Effector memory CD4-positive, alpha-beta T cell (primary cell): ENCODE data around the gene SIPA1.

ENCODE experiments used
- DNase-seq, 3 donors: peaks; one replicate each; pipeline ENCODE4 v3.0.0-alpha.2; 2020
- H3K27ac ChIP-seq: 2 replicates; pipeline ENCODE4 v1.7.0; 2013; ENCODE audit warnings: mild to moderate bottlenecking, low read length, moderate library complexity; ENCODE audit not compliant: insufficient read depth, poor library complexity, severe bottlenecking
- H3K27me3 ChIP-seq: replicated peaks from 2 replicates; pipeline ENCODE4 v1.7.0; 2013; ENCODE audit warnings: mild to moderate bottlenecking, low read length; ENCODE audit not compliant: insufficient read depth, control insufficient read depth, poor library complexity, severe bottlenecking
- H3K36me3 ChIP-seq: 2 replicates; pipeline ENCODE4 v1.7.0; 2013; ENCODE audit warnings: mild to moderate bottlenecking, low read length, moderate library complexity; ENCODE audit not compliant: control insufficient read depth, insufficient read depth
- H3K4me1 ChIP-seq: 2 replicates; pipeline ENCODE4 v1.7.0; 2013; ENCODE audit warnings: low read length, mild to moderate bottlenecking; ENCODE audit not compliant: control insufficient read depth, insufficient read depth, poor library complexity, severe bottlenecking
- H3K4me3 ChIP-seq: 2 replicates; pipeline ENCODE4 v1.7.0; 2013; ENCODE audit warnings: low read length, low read depth, mild to moderate bottlenecking; ENCODE audit not compliant: insufficient read depth, poor library complexity, severe bottlenecking
- H3K9me3 ChIP-seq: 2 replicates; pipeline ENCODE4 v1.7.0; 2013; ENCODE audit warnings: mild to moderate bottlenecking, low read length, moderate library complexity; ENCODE audit not compliant: control insufficient read depth

The SIPA1 gene

GRCh38 chr11:65595131-65595530, 42.8 kb upstream of the SIPA1 start:
- Histone ChIP-seq H3K36me3 (peaks cover 42% of the 10 kb centered on the region), H3K4me3 (no peak overlapping the region), H3K27me3 (no peaks in the 10 kb centered on the region), H3K27ac (peak overlapping the region; percentile 22), H3K4me1 (peaks cover 16% of the 10 kb centered on the region), H3K9me3 (no peaks in the 10 kb centered on the region)
- DNase-seq, result no peak

- Histone ChIP-seq H3K27me3 (no peaks in the 10 kb centered on the region), H3K27ac (peak within 1 kb of the TSS; percentile 22), H3K4me3 (no peak within 1 kb of the TSS), H3K4me1 (peaks cover 16% of the 10 kb centered on the region), H3K9me3 (no peaks in the 10 kb centered on the region), H3K36me3 (peaks cover 38% of the 10 kb centered on the region)
- no peak for DNase-seq
Measured at GRCh38 chr11:65595543-65596281, 42.2 kb upstream of the SIPA1 start, which contains the start of gene KCNK7. Gene KCNK7, minus strand, starts transcription at chr11:65595800. Its CDS starts 28 bp downstream, at chr11:65595772.

GRCh38 chr11:65596520-65596919, 41.4 kb upstream of the SIPA1 start:
- peaks cover 38% of the 10 kb centered on the region for H3K36me3 ChIP-seq

GRCh38 chr11:65598258-65598699, 39.6 kb upstream of the SIPA1 start:
- H3K4me1 ChIP-seq, result peaks cover 16% of the 10 kb centered on the region
- H3K4me3 ChIP-seq, result no peak overlapping the region
- H3K27ac ChIP-seq, result no peak overlapping the region

More at GRCh38 chr11:65596520-65596919, 41.4 kb upstream of the SIPA1 start:
- Histone ChIP-seq H3K27ac (no peak overlapping the region), H3K4me3 (no peak overlapping the region), H3K9me3 (no peaks in the 10 kb centered on the region), H3K4me1 (peaks cover 16% of the 10 kb centered on the region), H3K27me3 (no peaks in the 10 kb centered on the region)
- DNase-seq, result no peak

GRCh38 chr11:65599216-65599954, 38.5 kb upstream of the SIPA1 start:
- H3K27ac ChIP-seq, result no peak overlapping the region
- no peaks in the 10 kb centered on the region for H3K27me3 ChIP-seq
- H3K4me1 ChIP-seq, result peaks cover 13% of the 10 kb centered on the region
- no peaks in the 10 kb centered on the region for H3K9me3 ChIP-seq
- no peak overlapping the region for H3K4me3 ChIP-seq
- H3K36me3 ChIP-seq, result peaks cover 37% of the 10 kb centered on the region
- DNase-seq, result no peak

More at GRCh38 chr11:65598258-65598699, 39.6 kb upstream of the SIPA1 start:
- peaks cover 31% of the 10 kb centered on the region for H3K36me3 ChIP-seq
- no peaks in the 10 kb centered on the region for H3K9me3 ChIP-seq
- H3K27me3 ChIP-seq, result no peaks in the 10 kb centered on the region
- DNase-seq, result no peak

- Histone ChIP-seq H3K27me3 (no peaks in the 10 kb centered on the region), H3K4me3 (no peak overlapping the region), H3K9me3 (no peaks in the 10 kb centered on the region), H3K4me1 (peaks cover 12% of the 10 kb centered on the region), H3K36me3 (peaks cover 41% of the 10 kb centered on the region), H3K27ac (no peak overlapping the region)
- DNase-seq, result no peak
Measured at GRCh38 chr11:65599955-65600246, 38.0 kb upstream of the SIPA1 start.

GRCh38 chr11:65604258-65604657, 33.6 kb upstream of the SIPA1 start:
- no peak for DNase-seq
- Histone ChIP-seq H3K4me3 (no peak overlapping the region), H3K4me1 (no peaks in the 10 kb centered on the region), H3K27me3 (no peaks in the 10 kb centered on the region), H3K36me3 (peaks cover 63% of the 10 kb centered on the region), H3K9me3 (no peaks in the 10 kb centered on the region), H3K27ac (no peak overlapping the region)

GRCh38 chr11:65606876-65607613, 30.9 kb upstream of the SIPA1 start:
- DNase-seq, result no peak
- Histone ChIP-seq H3K36me3 (peaks cover 65% of the 10 kb centered on the region), H3K4me3 (no peak overlapping the region), H3K9me3 (no peaks in the 10 kb centered on the region), H3K27ac (no peak overlapping the region), H3K4me1 (peaks cover 17% of the 10 kb centered on the region), H3K27me3 (no peaks in the 10 kb centered on the region)

GRCh38 chr11:65607614-65608426, 30.1 kb upstream of the SIPA1 start:
- Histone ChIP-seq H3K4me1 (peaks cover 25% of the 10 kb centered on the region), H3K36me3 (peaks cover 65% of the 10 kb centered on the region), H3K4me3 (no peak overlapping the region), H3K27ac (no peak overlapping the region), H3K9me3 (no peaks in the 10 kb centered on the region), H3K27me3 (no peaks in the 10 kb centered on the region)
- DNase-seq, result no peak
